A549 (cell line): Measurements from ENCODE around the gene NCDN.

Experiments used
- CTCF ChIP-seq: fragments of >200 bp; sonication (Bioruptor Twin); formaldehyde crosslinking; IDR thresholded peaks from 3 replicates; pipeline ENCODE4 v1.5.1; 2016
- EP300 ChIP-seq, 2 experiments: fragments of >200 bp; sonication (Bioruptor Twin); formaldehyde crosslinking; IDR thresholded peaks; 2 replicates in 1 of 2; 3 replicates in 1 of 2; pipeline ENCODE4 v1.6.1; 2016 to 2017
- RAD21 ChIP-seq, 2 experiments: fragments of >200 bp in 1 of 2; sonication (Bioruptor Twin) in 1 of 2; formaldehyde crosslinking in 1 of 2; IDR thresholded peaks in 1 of 2; conservative IDR thresholded peaks in 1 of 2; 2 replicates in 1 of 2; 3 replicates in 1 of 2; pipeline ENCODE4 v1.6.1; 2012 to 2018; ENCODE audit warnings: inconsistent platforms in 1 of 2
- SMC3 ChIP-seq: fragments of >200 bp; sonication (Bioruptor Twin); formaldehyde crosslinking; IDR thresholded peaks from 3 replicates; pipeline ENCODE4 v1.6.1; 2018; ENCODE audit warnings: inconsistent platforms

GRCh38 chr1:35588197-35588910 lies 30.8 kb downstream of the NCDN start:
- TF ChIP-seq SMC3: no peak
- TF ChIP-seq EP300 (IDR thresholded peaks at IDR 0.05): no peak
- no peak for TF ChIP-seq RAD21 (conservative IDR thresholded peaks at IDR 0.05 in 1 of 2, IDR thresholded peaks at IDR 0.05 in 1 of 2)
- no peak for TF ChIP-seq CTCF
